HG03108 (cell line): ENCODE data around the gene HAAO.

Experiments used
- ATAC-seq: cut with Tn5 transposase; IDR thresholded peaks from one replicate; pipeline ENCODE4 v1.9.1; 2021; ENCODE audit warnings: moderate library complexity; ENCODE audit not compliant: unreplicated experiment

The HAAO gene

DNA sequence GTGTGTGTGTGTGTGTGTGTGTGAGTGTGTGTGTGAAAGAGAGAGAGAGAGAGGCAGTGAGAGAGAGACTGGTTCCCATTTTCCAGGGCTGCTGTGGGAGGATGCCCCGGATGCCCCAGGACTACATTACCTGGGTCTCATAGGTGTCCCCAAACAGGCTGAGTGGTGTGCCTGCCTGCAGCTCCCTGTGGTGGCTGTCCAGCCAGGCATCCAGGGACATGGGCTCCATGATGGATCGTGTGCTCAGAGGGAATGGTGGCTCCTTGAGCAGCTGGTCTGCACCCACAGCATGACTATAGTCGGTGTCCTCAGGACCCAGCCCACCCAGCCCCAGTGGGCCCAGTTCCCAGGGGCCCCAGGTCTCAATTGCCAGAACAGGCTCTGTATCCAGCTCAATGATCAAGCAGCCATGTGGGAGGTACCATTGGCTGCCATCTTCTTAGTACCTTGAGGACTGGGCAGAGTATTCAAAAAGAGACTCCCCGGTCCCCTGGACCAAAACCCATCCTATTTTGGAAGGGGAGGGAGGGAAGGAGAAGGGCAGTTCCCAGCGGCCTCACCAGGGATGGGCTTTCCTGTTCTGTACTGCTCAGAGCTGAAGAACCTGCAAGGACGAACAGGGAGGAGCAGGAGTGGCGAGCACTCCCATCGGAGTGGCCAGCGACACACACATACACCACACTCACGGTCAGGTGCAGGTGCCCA lies 22.6 kb downstream of the HAAO start:
- ATAC-seq, result no peak

DNA sequence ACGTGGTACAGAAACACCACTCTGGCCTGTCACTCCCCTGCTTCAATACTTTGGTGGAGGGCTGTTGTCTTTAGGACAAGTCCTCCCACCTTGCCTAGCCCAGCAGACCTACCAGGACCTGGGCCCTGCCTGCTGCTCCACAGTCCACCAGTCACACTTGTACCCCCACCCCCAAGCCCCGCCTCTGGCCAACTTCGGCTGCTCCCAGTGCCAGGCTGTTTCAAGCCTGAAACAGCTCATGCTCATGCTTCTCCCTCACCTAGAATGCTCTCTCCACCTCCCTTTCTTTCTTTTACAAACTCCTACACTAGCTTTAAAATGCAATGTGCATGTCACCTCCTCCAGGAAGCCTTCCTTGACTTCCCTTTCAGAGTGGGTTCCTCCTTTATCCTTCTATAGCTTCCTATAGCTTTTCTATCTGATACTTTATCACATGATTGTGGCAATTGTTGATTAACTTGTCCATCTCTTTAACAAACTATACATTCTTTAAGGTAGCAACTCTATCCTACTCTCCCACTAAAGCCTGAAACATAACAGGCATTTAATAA lies 23.6 kb downstream of the HAAO start:
- ATAC-seq, result no peak

DNA sequence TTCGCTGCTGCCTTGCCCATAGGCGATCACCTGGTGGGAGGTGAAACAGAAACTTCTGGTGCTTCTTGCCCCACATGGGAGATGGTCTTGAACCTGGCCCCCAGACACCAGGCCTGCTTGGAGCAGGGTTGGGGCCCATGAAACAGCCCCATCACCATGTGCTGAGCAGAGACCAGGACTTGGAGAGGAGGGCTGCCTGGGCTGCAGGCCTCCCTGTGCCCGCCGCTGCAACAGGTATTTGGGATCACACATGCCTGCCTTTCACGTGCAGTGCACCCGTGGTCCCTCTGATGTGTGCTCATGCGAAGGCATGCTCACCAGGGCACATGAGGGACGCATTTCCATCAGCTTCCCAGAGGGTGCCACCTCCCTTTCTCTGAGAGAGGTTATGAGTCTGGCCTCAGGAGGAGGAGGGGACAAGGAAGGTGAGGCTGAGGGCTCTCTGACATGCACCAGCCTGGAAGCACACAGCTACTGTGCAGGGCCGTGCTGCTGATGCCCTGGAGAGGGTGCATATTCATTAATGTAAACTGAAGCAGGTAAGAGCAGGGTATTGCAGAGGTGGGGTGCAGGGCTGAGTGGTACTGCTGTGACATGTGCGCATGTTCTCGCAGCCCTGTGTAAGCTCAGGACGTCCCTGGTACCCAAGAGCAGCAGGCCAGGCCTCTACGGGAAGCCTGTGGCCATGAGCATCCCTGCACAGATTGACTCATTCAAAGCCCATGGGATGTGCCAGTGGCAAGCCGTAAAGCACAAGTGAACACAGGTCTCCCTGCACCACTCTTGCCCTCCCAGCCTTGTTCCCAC lies 24.3 kb downstream of the HAAO start:
- no peak for ATAC-seq

DNA sequence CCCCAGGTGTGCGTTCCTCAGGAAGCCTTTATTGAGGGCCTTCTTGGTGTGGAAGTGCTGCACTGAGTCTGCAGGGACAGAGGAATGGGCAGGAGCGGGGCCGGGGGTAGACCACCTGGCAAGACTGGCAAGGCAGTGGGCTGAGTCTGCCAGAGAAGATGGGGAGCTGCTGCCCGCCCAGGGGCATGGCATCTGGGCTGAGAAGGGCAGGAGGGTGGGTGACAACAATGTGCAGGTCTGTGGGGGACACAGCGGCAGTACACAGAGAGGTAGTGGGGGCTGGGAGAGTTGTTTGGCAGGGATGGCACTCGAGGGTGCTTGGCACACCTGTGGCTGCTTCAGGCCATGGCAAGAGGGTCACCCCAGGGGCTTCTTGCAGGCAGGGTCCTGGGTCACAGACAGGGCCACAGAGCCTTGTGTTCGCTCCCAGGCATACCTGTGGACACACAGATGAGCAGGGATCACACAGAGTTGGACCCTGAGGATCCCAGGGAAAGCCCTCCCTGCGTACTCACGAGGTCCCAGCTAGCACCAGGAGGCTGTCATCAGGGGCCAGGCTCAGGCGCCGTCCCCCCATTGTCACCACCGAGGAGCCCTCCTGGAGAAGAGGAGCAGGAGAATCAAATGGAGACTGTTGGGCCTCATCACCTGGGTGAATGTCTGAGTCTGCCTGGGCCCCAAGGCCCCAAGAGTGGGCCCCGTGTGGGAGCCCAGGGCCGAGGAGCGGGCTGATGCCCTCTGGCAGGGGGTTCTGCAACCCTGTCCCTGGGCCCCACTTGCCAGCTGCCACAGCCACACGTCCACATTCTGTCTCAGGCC lies 25.1 kb downstream of the HAAO start:
- ATAC-seq, result no peak

DNA sequence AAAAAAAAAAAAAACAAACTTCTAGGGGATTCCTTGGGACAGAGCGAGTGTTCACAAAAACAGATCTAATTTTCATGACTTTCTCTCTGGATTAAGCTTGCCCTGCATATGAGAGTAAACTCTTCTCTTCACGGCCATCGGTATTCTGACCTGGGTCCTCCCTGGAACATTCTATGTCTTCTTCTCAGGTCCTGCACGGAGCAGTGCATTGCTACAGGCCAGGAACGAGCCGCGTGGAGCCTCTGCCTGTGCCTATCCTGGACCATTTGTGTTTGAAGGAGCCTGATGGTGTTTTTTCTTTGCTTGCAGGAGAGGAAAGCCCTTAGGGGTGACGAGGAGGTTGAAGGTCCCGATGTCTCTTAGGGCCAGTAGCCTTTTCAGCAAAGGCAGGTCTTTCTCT lies 26.7 kb downstream of the HAAO start:
- ATAC-seq, result no peak

DNA sequence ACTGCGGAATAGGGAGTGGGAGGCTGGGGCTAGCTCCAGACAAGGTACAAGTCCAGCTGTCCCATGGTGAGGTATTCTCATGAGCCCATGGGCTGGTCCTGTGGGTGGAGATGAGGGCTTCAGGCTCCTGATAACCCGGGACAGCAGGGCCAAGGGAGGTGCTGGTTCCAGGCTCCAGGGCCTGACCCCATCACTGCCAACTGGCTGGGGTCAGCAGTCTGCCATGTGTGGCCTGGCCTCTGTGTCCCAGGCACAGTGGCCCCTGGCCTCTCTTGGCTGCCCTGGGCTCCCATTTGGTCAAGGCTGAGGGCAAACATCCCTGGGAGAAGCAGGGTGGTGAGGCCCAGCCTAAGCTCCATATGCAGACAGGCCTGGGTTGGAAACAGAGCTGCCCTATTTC lies 27.5 kb downstream of the HAAO start:
- no peak for ATAC-seq

DNA sequence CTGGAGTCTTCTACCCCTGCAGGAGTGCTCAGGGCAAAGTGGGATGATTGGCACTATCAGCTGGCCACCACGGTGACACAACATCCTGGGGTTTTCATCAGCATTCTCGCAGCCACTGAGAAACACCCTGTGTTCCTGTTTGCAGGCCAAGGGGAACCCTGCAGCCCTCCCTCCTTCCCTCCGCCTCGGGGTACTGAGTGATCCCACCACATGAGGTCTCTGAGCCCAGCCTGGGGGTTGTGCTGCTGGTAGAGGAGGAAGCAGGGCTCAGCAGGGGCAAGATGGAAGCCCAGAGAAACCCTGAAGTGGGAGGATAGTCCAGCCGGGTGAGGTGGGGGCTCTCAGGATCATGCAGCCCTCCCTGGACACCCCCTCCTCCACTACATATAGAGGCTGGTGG lies 28.3 kb downstream of the HAAO start, which contains the start of gene OXER1:
TSS of gene OXER1 (minus strand) at position 40 of the 400 bp plus-strand sequence. CDS start 73 bp downstream, outside the sequence.
- no peak for ATAC-seq

DNA sequence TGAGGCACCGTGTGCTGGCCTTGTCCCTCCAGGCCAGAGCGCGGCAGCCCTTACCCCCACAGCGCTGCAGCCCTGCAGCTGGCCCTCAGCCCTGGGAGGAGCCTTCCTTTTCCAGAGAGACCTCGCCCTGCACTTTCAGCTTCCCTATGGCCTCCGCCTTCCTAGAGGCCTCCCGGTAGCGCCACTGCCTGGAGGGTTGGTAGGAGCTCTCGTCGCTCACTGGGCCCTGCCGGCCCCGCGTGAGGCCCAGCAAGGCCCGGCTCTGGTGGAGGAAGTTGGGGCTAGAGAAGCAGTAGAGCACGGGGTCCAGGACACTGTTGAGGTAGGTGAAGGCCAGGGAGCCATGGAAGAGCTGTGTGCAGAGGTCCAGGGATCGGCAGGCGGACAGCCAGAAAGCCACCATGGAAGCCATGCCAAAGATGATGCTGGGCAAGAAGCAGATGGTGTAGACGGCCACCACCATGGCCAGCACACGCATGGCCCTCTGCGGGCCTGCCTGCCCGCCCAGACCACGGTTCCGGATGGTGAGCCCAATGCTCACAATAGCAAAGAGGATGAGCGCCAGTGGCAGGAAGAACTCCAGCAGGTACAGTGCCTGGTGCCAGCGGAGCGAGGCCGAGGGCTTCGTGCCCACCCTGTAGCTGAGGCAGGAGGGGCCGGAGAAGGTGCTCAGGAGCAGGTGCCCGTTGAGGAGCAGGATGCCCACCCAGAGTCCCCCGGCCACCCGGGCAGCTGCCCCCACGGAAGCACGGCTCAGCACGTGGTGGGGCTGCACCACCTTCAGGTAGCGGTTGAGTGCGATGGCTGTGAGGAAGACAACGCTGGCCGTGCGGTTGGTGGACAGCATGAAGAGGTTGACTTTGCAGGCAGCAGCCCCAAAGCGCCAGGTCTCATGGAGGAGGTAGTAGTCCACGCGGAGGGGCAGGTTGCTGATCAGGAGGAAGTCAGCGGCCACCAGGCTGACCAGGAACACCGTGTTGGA lies 29.3 kb downstream of the HAAO start:
- no peak for ATAC-seq

DNA sequence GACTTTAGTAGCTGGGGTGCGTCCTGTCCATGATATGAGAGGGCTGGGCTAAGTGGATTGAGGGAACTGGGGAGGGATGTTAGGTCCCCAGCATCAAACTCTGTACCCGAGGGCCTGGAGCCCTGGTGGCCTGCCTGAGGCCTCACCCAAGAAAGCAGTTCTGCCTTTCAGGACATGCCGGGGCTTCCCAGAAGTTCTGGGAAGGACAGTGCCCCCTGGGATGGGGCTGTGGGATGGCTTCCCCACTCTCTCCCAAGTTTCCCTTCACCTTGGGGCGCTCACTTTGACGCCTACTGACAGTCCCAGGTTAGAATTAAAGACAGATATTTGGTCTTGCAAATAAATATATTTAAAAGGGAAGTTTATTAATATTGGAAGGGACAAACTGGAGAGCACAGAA lies 30.2 kb downstream of the HAAO start:
- no peak for ATAC-seq

DNA sequence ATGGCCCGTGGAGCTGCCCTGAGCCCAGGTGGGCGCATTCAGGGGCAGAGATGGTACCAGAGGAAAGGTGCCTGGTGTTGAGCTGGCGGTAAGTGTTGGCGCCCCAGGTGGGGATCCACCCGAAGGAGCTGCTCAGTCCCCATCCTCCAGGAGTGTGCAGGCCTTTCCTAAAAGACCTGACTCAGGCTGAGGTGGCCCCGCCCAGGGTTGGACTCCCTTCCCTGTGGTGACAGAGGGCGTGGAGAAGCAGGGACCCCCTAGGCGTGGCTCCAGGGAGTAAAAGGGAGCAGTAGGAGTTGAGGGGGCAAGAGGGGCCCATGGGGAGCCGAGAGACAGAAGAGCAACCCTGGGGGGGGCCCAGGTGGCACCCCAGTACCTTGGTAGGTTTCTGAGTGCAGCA lies 30.8 kb downstream of the HAAO start:
- ATAC-seq, result no peak

DNA sequence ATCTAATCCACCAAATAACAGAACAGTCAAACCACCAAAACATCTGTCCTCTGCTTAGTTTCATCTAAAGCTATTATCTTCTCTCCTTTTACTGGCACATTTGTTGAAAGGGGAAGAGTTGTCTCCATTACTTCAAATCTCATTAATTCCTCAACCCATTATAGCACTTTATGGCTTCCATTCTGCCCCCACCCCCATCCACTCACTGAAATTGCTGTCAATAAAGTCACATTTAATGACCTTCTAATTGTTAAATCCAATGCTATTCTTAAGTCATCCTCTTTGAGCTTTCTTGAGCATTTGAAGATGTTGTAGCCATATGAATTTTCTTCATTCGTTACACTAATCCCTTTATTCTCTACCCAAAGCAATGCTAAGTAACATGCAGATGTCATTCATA lies 33.6 kb downstream of the HAAO start:
- no peak for ATAC-seq

DNA sequence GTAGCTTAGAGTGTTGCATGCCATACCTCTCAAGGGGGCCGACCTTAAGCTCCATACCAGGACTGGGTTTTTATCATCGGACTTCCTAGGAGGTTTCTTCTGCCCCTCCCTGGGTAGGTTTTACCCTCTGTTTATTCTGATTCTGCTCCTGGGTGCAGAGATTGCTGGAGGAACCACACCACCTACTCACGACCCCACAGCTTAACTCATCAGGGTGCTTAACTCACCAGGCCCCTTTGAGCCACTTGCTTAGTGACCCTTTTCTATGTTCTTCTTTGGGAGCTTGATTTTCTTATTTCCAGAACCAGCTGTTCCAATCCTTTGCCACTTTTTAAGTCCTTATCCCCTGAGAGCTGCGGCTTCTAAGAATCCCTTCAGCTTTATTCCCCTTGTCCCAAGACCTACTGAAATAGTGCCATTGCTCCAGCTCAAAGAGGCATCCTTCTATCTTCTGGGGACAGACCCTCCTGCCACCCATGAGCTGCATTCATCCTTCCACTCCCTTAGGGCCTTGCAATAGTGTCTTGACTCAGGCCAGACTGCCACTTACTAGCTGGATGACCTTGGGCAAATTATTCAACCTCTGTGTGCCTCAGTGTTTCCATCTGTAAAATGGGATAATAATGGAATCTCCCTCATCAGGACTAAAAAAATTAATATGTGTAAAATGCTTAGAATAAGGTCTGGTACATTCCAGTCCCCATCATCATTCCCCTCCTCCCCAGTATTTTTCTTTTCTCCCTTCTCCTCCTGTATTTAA lies 34.2 kb downstream of the HAAO start:
- ATAC-seq, result no peak

DNA sequence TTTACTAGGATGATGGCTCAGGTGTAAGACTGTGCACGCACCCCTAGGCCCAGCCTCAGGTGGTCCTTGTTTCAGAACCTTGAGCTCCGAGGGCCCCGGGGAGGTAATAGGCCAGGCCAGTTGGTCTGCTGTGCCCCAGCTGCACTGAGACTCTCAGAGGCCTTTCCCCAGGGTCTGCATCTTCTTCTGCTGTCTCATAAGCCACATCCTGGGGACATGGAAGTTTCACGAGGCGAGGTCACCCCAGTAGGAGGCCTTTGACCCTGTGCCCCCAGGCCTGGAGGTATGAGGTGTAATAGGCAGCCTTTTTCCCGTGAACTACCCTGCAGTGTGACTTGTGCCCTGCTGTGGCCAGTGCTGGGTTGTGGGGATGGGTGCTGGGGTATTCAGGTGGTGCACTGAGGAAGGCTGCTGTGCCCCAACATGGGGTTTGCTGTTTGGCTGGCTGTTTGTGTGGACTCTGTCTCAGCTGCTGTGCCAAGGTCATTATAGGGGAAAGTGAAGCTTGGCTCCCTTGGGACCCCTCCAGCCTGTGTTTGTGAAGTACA lies 35.3 kb downstream of the HAAO start:
- no peak for ATAC-seq

DNA sequence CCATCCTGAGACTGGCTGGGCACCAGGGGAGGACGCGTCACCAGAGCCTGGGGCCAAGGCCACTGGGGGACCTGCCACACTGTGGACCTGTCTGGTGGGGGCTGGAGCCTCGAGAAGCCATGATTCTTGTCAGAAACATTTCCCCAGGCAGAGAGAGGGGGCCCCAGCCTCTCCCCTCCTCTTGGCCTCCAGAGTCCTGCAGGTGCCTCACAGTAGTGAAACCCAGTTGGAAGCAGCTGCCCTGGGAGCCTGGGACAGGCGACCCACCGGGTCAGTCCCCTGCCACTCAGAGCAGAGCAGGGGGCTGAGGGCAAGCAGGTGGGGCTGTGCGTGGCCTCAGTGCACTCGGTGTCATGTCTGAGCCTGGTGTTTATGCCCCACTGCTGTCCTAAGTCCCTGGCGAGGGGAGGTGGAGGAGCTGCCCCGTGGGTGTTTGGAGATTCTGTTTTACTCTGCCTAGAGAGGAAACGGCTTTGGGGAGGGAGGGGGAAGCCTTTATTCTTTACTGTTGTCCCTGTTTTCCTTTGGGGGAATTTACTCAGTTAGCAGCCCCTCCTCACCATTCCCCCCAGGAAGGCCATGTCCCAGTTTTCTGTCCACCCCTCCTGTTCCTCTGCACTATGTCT lies 36.1 kb downstream of the HAAO start:
- no peak for ATAC-seq

DNA sequence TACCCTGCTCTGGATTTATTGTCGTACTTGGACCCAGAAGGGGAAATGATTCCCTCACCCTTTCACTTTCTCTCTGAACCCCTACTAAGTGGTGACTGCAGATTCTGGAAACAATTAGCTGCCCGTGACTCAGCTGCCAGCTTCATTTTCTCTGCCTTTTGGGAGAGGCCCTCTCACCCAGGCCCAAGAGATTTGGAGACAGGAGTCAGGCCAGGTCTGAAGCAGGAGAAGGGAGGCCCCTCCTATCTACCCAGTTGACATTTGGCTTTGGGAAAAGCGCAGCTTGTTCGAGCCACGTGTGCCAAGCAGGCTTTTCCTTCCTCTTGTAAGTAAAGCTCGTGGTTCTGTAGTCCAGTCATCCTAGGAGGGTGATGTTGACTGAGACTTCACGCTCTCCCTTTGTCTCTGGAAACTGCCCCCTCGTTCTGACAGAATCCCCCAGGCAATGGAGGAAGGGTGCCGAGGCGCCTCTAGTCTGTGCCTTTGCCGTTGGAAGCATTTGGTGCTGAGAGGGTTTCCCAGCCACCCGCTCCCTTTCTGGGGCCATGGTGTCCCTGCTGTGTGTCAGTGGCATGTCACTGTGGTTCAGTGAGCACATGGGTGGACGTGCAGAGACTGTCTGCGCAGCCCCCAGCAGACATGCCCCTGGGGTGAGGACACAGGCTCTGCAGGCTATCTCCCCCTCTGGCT lies 37.0 kb downstream of the HAAO start:
- ATAC-seq, result no peak

DNA sequence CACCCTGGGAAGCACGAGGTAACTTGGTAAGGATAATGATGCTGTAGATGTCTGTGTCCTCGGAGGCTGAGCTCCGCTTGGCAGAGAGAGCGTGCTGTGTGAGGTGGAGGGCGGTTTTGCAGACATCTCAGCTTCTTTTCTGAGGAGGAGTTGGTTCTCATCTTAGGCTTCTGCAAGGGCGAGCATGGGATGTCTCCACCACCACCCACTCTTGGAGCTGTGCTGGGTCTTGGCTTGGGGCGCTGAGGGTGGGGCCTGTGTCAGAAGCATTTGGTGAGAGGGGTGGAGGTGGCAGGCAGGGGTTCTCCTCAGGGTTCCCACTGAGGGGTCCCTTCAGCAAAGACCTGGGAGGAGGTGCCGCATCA lies 37.6 kb downstream of the HAAO start:
- ATAC-seq, result no peak

DNA sequence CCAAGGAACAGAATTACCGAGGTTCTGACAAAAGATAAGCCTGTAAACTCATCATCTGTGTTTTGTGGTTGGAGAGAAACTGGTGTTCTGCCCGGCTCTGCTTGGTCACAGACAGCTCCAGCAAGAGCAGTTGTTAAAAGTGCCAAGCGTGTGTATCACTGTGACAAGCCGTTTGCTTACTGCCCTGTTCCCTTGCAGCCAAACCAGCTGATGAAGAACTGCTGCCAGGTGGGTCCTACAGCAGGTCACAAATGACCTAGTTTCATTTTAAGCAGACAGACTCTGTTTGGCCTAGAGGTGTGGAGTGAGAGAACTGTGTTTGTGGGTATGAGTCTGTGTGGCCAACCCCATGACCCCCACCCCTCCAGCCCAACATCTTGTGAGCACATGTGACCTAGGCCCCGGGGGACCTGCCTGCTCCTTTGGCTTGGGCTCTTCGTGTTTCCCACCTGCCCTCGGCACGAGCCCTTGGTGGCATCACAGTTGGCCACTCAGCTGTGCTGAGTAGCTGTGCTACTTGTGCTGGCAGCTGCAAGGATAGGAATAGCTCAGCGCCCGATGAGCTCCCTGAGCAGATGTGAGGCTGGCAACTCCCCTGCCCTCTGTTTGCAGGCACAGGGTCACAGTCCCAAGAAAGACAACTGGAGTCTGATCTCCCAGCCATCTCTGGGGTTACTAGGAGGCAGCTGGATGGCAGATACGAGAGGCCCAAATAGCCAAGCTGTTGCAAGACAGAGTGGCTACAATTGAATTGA lies 38.2 kb downstream of the HAAO start:
- peak; percentile 67 for ATAC-seq
